NCI-H146 treated with DMSO at 0.1 percent for 48 hours (cell line): ENCODE data around the gene TMED6.
"Not testable (repeated sequence)": the region's sequence is repeated elsewhere in the genome, so short reads cannot be mapped to it uniquely, and the experiment has no call there.

Experiments
- DNase-seq: peaks from one replicate; lab custom pipeline; 2025; ENCODE audit not compliant: unreplicated experiment; lab: John Stamatoyannopoulos, UW

TMED6 gene

GRCh38 chr16:69306031-69306430 is 45.6 kb downstream of the TMED6 start:
- DNase-seq = no peak

- DNase-seq = no peak
These were observed 49.3 kb downstream of the TMED6 start for GRCh38 chr16:69302301-69302700.

GRCh38 chr16:69301861-69302260 is 49.7 kb downstream of the TMED6 start:
- DNase-seq = no peak

- no peak for DNase-seq
These were observed 50.4 kb downstream of the TMED6 start for GRCh38 chr16:69301187-69301586.

GRCh38 chr16:69298261-69298660 is 53.3 kb downstream of the TMED6 start:
- no peak for DNase-seq

GRCh38 chr16:69296771-69297170 is 54.8 kb downstream of the TMED6 start:
- DNase-seq = not testable (repeated sequence)

- DNase-seq = no peak
These were observed 57.5 kb downstream of the TMED6 start for GRCh38 chr16:69294051-69294450.

- no peak for DNase-seq
These were observed 58.2 kb downstream of the TMED6 start for GRCh38 chr16:69293401-69293800.
